SU-DHL-6 (cell line): ENCODE data around the gene ZNF860.

Experiments used
- H2AFZ ChIP-seq: fragments of 200-600 bp; sonication (generic); 2 replicates; pipeline ENCODE4 v1.6.1; 2014; ENCODE audit warnings: low read depth, mild to moderate bottlenecking, moderate library complexity, mixed read lengths, antibody characterized with exemption, low read length; ENCODE audit not compliant: severe bottlenecking
- H3F3A ChIP-seq: fragments of 200-600 bp; shearing (Covaris generic); 2 replicates; pipeline ENCODE4 v1.6.0; 2016; ENCODE audit warnings: antibody characterized with exemption, mild to moderate bottlenecking; ENCODE audit not compliant: insufficient read depth
- H3K27ac ChIP-seq: fragments of 200-600 bp; sonication (generic); 2 replicates; pipeline ENCODE4 v1.5.1; 2016; ENCODE audit warnings: low read depth, mild to moderate bottlenecking, low read length, moderate library complexity, mixed read lengths
- H3K27me3 ChIP-seq: fragments of 200-600 bp; sonication (generic), shearing (Covaris generic); 2 replicates; pipeline ENCODE4 v1.6.0; 2014; ENCODE audit warnings: mild to moderate bottlenecking, low read length
- H3K36me3 ChIP-seq: fragments of 200-600 bp; sonication (generic); 2 replicates; pipeline ENCODE4 v1.6.1; 2014; ENCODE audit warnings: mild to moderate bottlenecking, low read length, mixed read lengths
- H3K4me2 ChIP-seq: fragments of 300-600, 200-600 bp; shearing (Covaris generic), sonication (generic); 2 replicates; pipeline ENCODE4 v1.6.0; 2014; ENCODE audit warnings: low read length, low read depth, mild to moderate bottlenecking; ENCODE audit not compliant: poor library complexity, severe bottlenecking
- H3K4me3 ChIP-seq: fragments of 200-600 bp; sonication (generic); 2 replicates; pipeline ENCODE4 v1.5.1; 2014; ENCODE audit warnings: antibody characterized with exemption, low read length, mild to moderate bottlenecking, mixed read lengths; ENCODE audit not compliant: insufficient read depth, poor library complexity, severe bottlenecking
- H3K79me2 ChIP-seq: fragments of 200-600 bp; sonication (generic); 2 replicates; pipeline ENCODE4 v1.6.1; 2014; ENCODE audit warnings: mild to moderate bottlenecking, low read length, moderate library complexity; ENCODE audit not compliant: insufficient read depth
- H3K9ac ChIP-seq: fragments of 200-600 bp; sonication (generic); 2 replicates; pipeline ENCODE4 v1.7.0; 2014; ENCODE audit warnings: mild to moderate bottlenecking, low read length
- H3K9me2 ChIP-seq: fragments of 200-600 bp; sonication (generic); replicated peaks from 2 replicates; pipeline ENCODE4 v1.6.1; 2014; ENCODE audit warnings: low read length; ENCODE audit not compliant: insufficient read depth
- H3K9me3 ChIP-seq: fragments of 200-600 bp; sonication (generic); 2 replicates; pipeline ENCODE4 v1.6.1; 2014; ENCODE audit warnings: low read length, mixed read lengths; ENCODE audit not compliant: insufficient read depth
- H4K20me1 ChIP-seq: fragments of 200-600 bp; sonication (generic); 2 replicates; pipeline ENCODE4 v1.6.1; 2014; ENCODE audit warnings: low read depth, mild to moderate bottlenecking, antibody characterized with exemption, low read length, moderate library complexity, mixed read lengths
- CTCF ChIP-seq: fragments of 200-600 bp; sonication (generic); IDR thresholded peaks from one replicate; pipeline ENCODE4 v1.5.1; 2017; ENCODE audit warnings: antibody characterized with exemption, mild to moderate bottlenecking, low read length, moderate library complexity; ENCODE audit not compliant: insufficient read depth, poor library complexity, severe bottlenecking
- EZH2phosphoT487 ChIP-seq: fragments of 200-600 bp; sonication (generic), shearing (Covaris generic); conservative IDR thresholded peaks from 2 replicates; pipeline ENCODE4 v1.6.1; 2018; ENCODE audit warnings: mild to moderate bottlenecking, antibody characterized with exemption, low read length, moderate library complexity, mixed read lengths

The ZNF860 gene

DNA sequence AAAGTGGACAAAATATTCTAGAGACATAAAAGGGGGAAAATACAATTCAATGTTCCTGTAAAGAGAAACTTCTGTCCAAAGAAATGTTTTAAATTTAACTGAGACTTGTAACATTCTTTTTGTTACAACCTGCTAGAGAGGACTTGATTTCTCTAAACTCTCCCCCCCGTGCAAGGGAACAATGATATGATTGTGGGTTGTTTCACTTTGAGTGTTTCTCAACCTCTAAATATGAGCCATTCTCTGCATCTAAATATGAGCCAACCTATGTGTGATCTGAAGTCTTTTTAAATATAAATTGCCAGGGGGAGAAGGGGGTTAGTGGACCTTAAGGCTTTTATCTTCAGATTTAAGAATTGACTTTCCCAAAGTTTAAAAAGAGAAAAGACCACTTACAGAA is 14.6 kb downstream of the ZNF860 start:
- TF ChIP-seq EZH2phosphoT487, result no peak
- no peak for TF ChIP-seq CTCF
- Histone ChIP-seq H2AFZ (no peak overlapping the region), H3F3A (0 out of 2 replicates have a peak, but pooled peaks cover 2% of the 10 kb centered on the region), H3K27me3 (no peaks in the 10 kb centered on the region), H3K9me3 (no peaks in the 10 kb centered on the region), H3K9ac (no peak overlapping the region), H3K4me3 (no peak overlapping the region), H3K36me3 (peaks cover 15% of the 10 kb centered on the region), H3K79me2 (no peaks in the 10 kb centered on the region; the same call in 1 of the 2 replicates), H3K9me2 (no peaks in the 10 kb centered on the region), H3K4me2 (no peak overlapping the region), H4K20me1 (no peaks in the 10 kb centered on the region), H3K27ac (no peak overlapping the region)

- Histone ChIP-seq H3K9me3 (no peaks in the 10 kb centered on the region), H3K27me3 (no peaks in the 10 kb centered on the region), H3K4me3 (no peak overlapping the region), H2AFZ (no peak overlapping the region), H3F3A (0 out of 2 replicates have a peak, but pooled peaks cover 2% of the 10 kb centered on the region), H4K20me1 (no peaks in the 10 kb centered on the region), H3K4me2 (no peak overlapping the region), H3K9me2 (no peaks in the 10 kb centered on the region), H3K36me3 (peaks cover 3% of the 10 kb centered on the region; the same call in 1 of the 2 replicates), H3K27ac (no peak overlapping the region), H3K79me2 (no peaks in the 10 kb centered on the region), H3K9ac (no peak overlapping the region)
- TF ChIP-seq EZH2phosphoT487 (no peak), CTCF (no peak)
These were observed 15.9 kb downstream of the ZNF860 start for GRCh38 chr3:31997500-31997899.

- Histone ChIP-seq H3K36me3 (0 out of 2 replicates have a peak, but pooled peaks cover 2% of the 10 kb centered on the region), H3K4me2 (no peak overlapping the region), H3K9ac (no peak overlapping the region), H2AFZ (no peak overlapping the region), H4K20me1 (no peaks in the 10 kb centered on the region), H3K9me3 (no peaks in the 10 kb centered on the region), H3K4me3 (no peak overlapping the region), H3K27me3 (no peaks in the 10 kb centered on the region), H3K27ac (no peak overlapping the region), H3K79me2 (no peaks in the 10 kb centered on the region), H3F3A (0 out of 2 replicates have a peak, but pooled peaks cover 2% of the 10 kb centered on the region), H3K9me2 (no peaks in the 10 kb centered on the region)
- TF ChIP-seq CTCF, result no peak
These were observed 18.4 kb downstream of the ZNF860 start for GRCh38 chr3:31999907-32000439.
